Heart right ventricle (tissue), 16 donors: ENCODE measurements around the gene ZNF587. TPM values are rescaled to one million over a fixed set of nuclear protein-coding genes. Genes with fewer than 3 reads are reported as not detected.

Experiments used
- ATAC-seq, 8 donors: fragments of 200-7000 bp; cut with Tn5 transposase; one replicate each; pipeline ENCODE4 v1.9.1; 2020; ENCODE audit warnings: mild to moderate bottlenecking in 8 of 8, moderate library complexity in 8 of 8, moderate number of reproducible peaks in 1 of 8
- DNase-seq, 2 donors: peaks; one replicate each; pipeline ENCODE4 v3.0.0-alpha.2; 2020
- H3K27ac ChIP-seq, 10 donors: fragments of 200-600 bp; sonication (generic) in 2 of 10; one replicate each; pipeline versions ENCODE4 v1.5.0 to v1.8.0; 2020 to 2022; ENCODE audit warnings: mild to moderate bottlenecking in 3 of 10
- H3K27me3 ChIP-seq, 7 donors: fragments of 200-600 bp; one replicate each; pipeline ENCODE4 v1.8.0; 2021 to 2022; ENCODE audit warnings: mild to moderate bottlenecking in 2 of 7
- H3K36me3 ChIP-seq, 9 donors: fragments of 200-600 bp; sonication (generic) in 1 of 9; one replicate each; pipeline versions ENCODE4 v1.5.0 to v1.8.0; 2020 to 2022; ENCODE audit warnings: mild to moderate bottlenecking in 2 of 9
- H3K4me1 ChIP-seq, 9 donors: fragments of 200-600 bp; sonication (generic) in 1 of 9; one replicate each; pipeline versions ENCODE4 v1.5.0 to v1.8.0; 2020 to 2022; ENCODE audit warnings: mild to moderate bottlenecking in 4 of 9
- H3K4me3 ChIP-seq, 10 donors: fragments of 200-600 bp; sonication (generic) in 2 of 10; one replicate each; pipeline versions ENCODE4 v1.5.0 to v1.8.0; 2020 to 2022; ENCODE audit warnings: mild to moderate bottlenecking in 7 of 10, moderate library complexity in 2 of 10
- H3K9me3 ChIP-seq, 11 donors: fragments of 200-600 bp in 10 of 11; sonication (generic) in 2 of 11; one replicate each; pipeline versions ENCODE4 v1.5.0 to v1.8.0; 2013 to 2022; ENCODE audit warnings: mild to moderate bottlenecking in 2 of 11, control low read depth in 1 of 11, moderate library complexity in 1 of 11
- CTCF ChIP-seq, 9 donors: fragments of 200-600 bp; sonication (generic) in 2 of 9; IDR thresholded peaks; one replicate each; pipeline versions ENCODE4 v1.5.0 to v1.8.0; 2021 to 2022; ENCODE audit warnings: antibody characterized with exemption in 9 of 9, mild to moderate bottlenecking in 5 of 9, moderate library complexity in 1 of 9
- WGBS, 2 donors: extraction: QIAGEN DNeasy Blood & Tissue Kit; methylation state at CpG; one replicate each; pipeline ENCODE4 v1.1.7; 2013; ENCODE audit warnings: inconsistent platforms in 1 of 2; 5-methylcytosine and 5-hydroxymethylcytosine counted together
- intact Hi-C, 10 donors: fragments of 100-400 bp; cut with DNase I; formaldehyde crosslinking; loops; one replicate each; pipeline versions ENCODE4 v1.11.1 to v1.14.2; 2022
- polyA plus RNA-seq, 2 donors: library from polyadenylated mRNA; stranded (reverse); fragments of 200-250 nt; gene quantifications; one replicate each; pipeline ENCODE4 v1.2.3, GENCODE V29; 2013
- total RNA-seq, 10 donors: library from RNA; stranded (reverse); fragmentation: NEBNext Ultra II Directional in 3 of 10; extraction: Animal tissue kit (Norgen Biotek cat#: 25700) in 3 of 10; gene quantifications; one replicate each; pipeline versions ENCODE4 v1.2.1 to v1.2.4, GENCODE V29; 2021 to 2023
- donor health status: Arrhythmogenic right ventricular cardiomyopathy.
- donor health status: ischemic (EF 13 %, LVEDD 7.1; RV severe dilation, severe dysfunction).
- donor health status: healthy with polysubstance abuse.
- donor health status: DM: no; HTN: yes; CAD: no.
- donor health status: DM: no; HTN: no; CAD: no.
- donor health status: ischemic (EF 25% LVEDD 6.9; RV normal size, moderate dysfunction).
- donor health status: ischemic (EF 25% LVEDD 5.7; RV mildly dilated, moderate dysfunction).
- donor health status: healthy.
- donor health status: DM: yes; HTN: yes; CAD: no.
- donor health status: Ischemic cardiomyopathy.
- donor health status: ischemic (EF 35%, LVEDD 5.7; RV mildly dilated, moderate dysfunction).
- donor health status: nonischemic (EF 11% LVEDD 7.7; RV severe dilation, severe dysfunction).
- donor health status: DM: yes; HTN: yes; CAD: no.
- donor health status: PGD.
- donor health status: ischemic (EF 29% LVEDD 5.4; RV normal size, mild dysfunction).
- donor health status: nonischemic (EF 23%, LVEDD 6.1; RV moderate dilation, normal function).

The ZNF587 gene
- total and polyA plus RNA-seq, 12 donors = 4.2 to 39.1 (median 20.0) TPM

- H3K9me3 ChIP-seq = peaks cover 0 to 43% (median 0%) of the 10 kb centered on the region in 11 donors
- 89 to 90% methylated on average over 3 of the region's 3 CpGs for WGBS, 2 donors
- H3K4me1 ChIP-seq = peaks cover 0 to 20% (median 14%) of the 10 kb centered on the region in 9 donors
- ATAC-seq (no peak), DNase-seq (no peak)
- intact Hi-C loops = no loop called here
- H3K36me3 ChIP-seq = peaks cover 0 to 57% (median 25%) of the 10 kb centered on the region in 9 donors
- no peak overlapping the region for H3K27ac ChIP-seq
- no peaks in the 10 kb centered on the region for H3K27me3 ChIP-seq
- no peak for TF ChIP-seq CTCF (IDR thresholded peaks at IDR 0.05)
- H3K4me3 ChIP-seq = peak overlapping the region in 1 of 10 donors; percentile 99
Observed at GRCh38 chr19:57914531-57914930, 64.9 kb downstream of the ZNF587 start.

Other genes starting within 250 kb of the ZNF587 start
- gene ZNF530, start 250.0 kb upstream of the ZNF587 start, total RNA-seq = 1 to 10 TPM; 3.2 to 5.6 (median 4.4) TPM
- 1 to 10 TPM; 4.7 to 5.8 TPM for gene ZNF530, start 250.0 kb upstream of the ZNF587 start, polyA plus RNA-seq
- gene ZNF134, start 235.6 kb upstream of the ZNF587 start, total RNA-seq = 10 to 100 TPM in 8 of 10 donors, 1 to 10 TPM in 2; 9.5 to 18.0 (median 12.7) TPM
- gene ZNF134, start 235.6 kb upstream of the ZNF587 start, polyA plus RNA-seq = 1 to 10 TPM; 5.4 to 6.2 TPM
- 10 to 100 TPM in 6 of 10 donors, 1 to 10 TPM in 4; 9.2 to 14.1 (median 10.4) TPM for gene ZNF211, start 216.7 kb upstream of the ZNF587 start, total RNA-seq
- 10 to 100 TPM in 1 of 2 donors, 1 to 10 TPM in 1; 5.7 to 26.6 TPM for gene ZNF211, start 216.7 kb upstream of the ZNF587 start, polyA plus RNA-seq
- gene ZSCAN4, start 180.9 kb upstream of the ZNF587 start, total RNA-seq = under 1 TPM in 5 of 10 donors, not detected in 5; 0.10 to 0.57 (median 0.19) TPM
- under 1 TPM; 0.03 to 0.29 TPM for gene ZSCAN4, start 180.9 kb upstream of the ZNF587 start, polyA plus RNA-seq
- 1 to 10 TPM; 3.3 to 5.5 (median 4.1) TPM for gene ZNF551, start 167.9 kb upstream of the ZNF587 start, total RNA-seq
- gene ZNF551, start 167.9 kb upstream of the ZNF587 start, polyA plus RNA-seq = 1 to 10 TPM; 1.8 to 1.9 TPM
- 1 to 10 TPM; 2.8 to 5.7 (median 4.4) TPM for gene ZNF154, start 140.7 kb upstream of the ZNF587 start, total RNA-seq
- 1 to 10 TPM; 1.2 to 6.4 TPM for gene ZNF154, start 140.7 kb upstream of the ZNF587 start, polyA plus RNA-seq
- gene ZNF671, start 122.2 kb upstream of the ZNF587 start, total RNA-seq = 10 to 100 TPM in 1 of 10 donors, 1 to 10 TPM in 9; 5.8 to 10.4 (median 7.7) TPM
- 1 to 10 TPM; 3.9 to 6.8 TPM for gene ZNF671, start 122.2 kb upstream of the ZNF587 start, polyA plus RNA-seq
- gene ZNF776, start 103.0 kb upstream of the ZNF587 start, total RNA-seq = 10 to 100 TPM in 9 of 10 donors, 1 to 10 TPM in 1; 9.5 to 18.0 (median 13.4) TPM
- gene ZNF776, start 103.0 kb upstream of the ZNF587 start, polyA plus RNA-seq = 1 to 10 TPM; 4.1 to 6.5 TPM
- 10 to 100 TPM in 6 of 10 donors, 1 to 10 TPM in 4; 7.6 to 14.4 (median 11.0) TPM for gene ZNF586, start 80.2 kb upstream of the ZNF587 start, total RNA-seq
- 1 to 10 TPM; 6.7 to 8.8 TPM for gene ZNF586, start 80.2 kb upstream of the ZNF587 start, polyA plus RNA-seq
- 1 to 10 TPM; 1.9 to 6.6 (median 2.7) TPM for gene ZNF552, start 34.9 kb upstream of the ZNF587 start, total RNA-seq
- gene ZNF552, start 34.9 kb upstream of the ZNF587 start, polyA plus RNA-seq = 1 to 10 TPM; 1.5 to 3.9 TPM
- 1 to 10 TPM; 5.3 to 8.1 (median 7.1) TPM for gene ZNF587B, start 19.6 kb upstream of the ZNF587 start, total RNA-seq
- gene ZNF587B, start 19.6 kb upstream of the ZNF587 start, polyA plus RNA-seq = 1 to 10 TPM; 1.3 to 7.5 TPM
- gene ZNF814, start 39.2 kb downstream of the ZNF587 start, total RNA-seq = 10 to 100 TPM in 9 of 10 donors, 1 to 10 TPM in 1; 6.2 to 14.8 (median 12.6) TPM
- gene ZNF814, start 39.2 kb downstream of the ZNF587 start, polyA plus RNA-seq = 10 to 100 TPM in 1 of 2 donors, 1 to 10 TPM in 1; 8.7 to 26.1 TPM
- gene ZNF417, start 66.7 kb downstream of the ZNF587 start, total RNA-seq = 10 to 100 TPM in 5 of 10 donors, 1 to 10 TPM in 5; 6.5 to 14.0 (median 9.9) TPM
- gene ZNF417, start 66.7 kb downstream of the ZNF587 start, polyA plus RNA-seq = 1 to 10 TPM; 1.8 to 5.8 TPM
- gene ZNF418, start 85.5 kb downstream of the ZNF587 start, total RNA-seq = 10 to 100 TPM in 9 of 10 donors, 1 to 10 TPM in 1; 8.7 to 16.5 (median 12.0) TPM
- 10 to 100 TPM in 1 of 2 donors, 1 to 10 TPM in 1; 3.2 to 10.2 TPM for gene ZNF418, start 85.5 kb downstream of the ZNF587 start, polyA plus RNA-seq
- 10 to 100 TPM in 6 of 10 donors, 1 to 10 TPM in 4; 7.5 to 14.9 (median 11.4) TPM for gene ZNF256, start 97.8 kb downstream of the ZNF587 start, total RNA-seq
- 1 to 10 TPM; 4.9 to 6.3 TPM for gene ZNF256, start 97.8 kb downstream of the ZNF587 start, polyA plus RNA-seq
- 1 to 10 TPM; 1.7 to 4.3 (median 2.2) TPM for gene C19orf18, start 124.7 kb downstream of the ZNF587 start, total RNA-seq
- 10 to 100 TPM in 1 of 2 donors, under 1 TPM in 1; 0.54 to 20.7 TPM for gene C19orf18, start 124.7 kb downstream of the ZNF587 start, polyA plus RNA-seq
- 10 to 100 TPM in 8 of 10 donors, 1 to 10 TPM in 2; 9.4 to 19.1 (median 13.4) TPM for gene ZNF606, start 153.0 kb downstream of the ZNF587 start, total RNA-seq
- gene ZNF606, start 153.0 kb downstream of the ZNF587 start, polyA plus RNA-seq = 10 to 100 TPM in 1 of 2 donors, 1 to 10 TPM in 1; 4.5 to 13.5 TPM
- gene ZSCAN1, start 184.2 kb downstream of the ZNF587 start, total RNA-seq = under 1 TPM in 1 of 10 donors, not detected in 9; 0.32 TPM
- gene ZSCAN1, start 184.2 kb downstream of the ZNF587 start, polyA plus RNA-seq = under 1 TPM; 0.15 to 0.28 TPM
- 1 to 10 TPM; 2.9 to 5.0 (median 3.9) TPM for gene ZNF135, start 209.4 kb downstream of the ZNF587 start, total RNA-seq
- 10 to 100 TPM in 1 of 2 donors, 1 to 10 TPM in 1; 2.5 to 10.1 TPM for gene ZNF135, start 209.4 kb downstream of the ZNF587 start, polyA plus RNA-seq
- gene ZSCAN18, start 248.4 kb downstream of the ZNF587 start, total RNA-seq = 100 to 1,000 TPM in 1 of 10 donors, 10 to 100 TPM in 9; 59.3 to 101 (median 73.2) TPM
- 10 to 100 TPM; 56.4 to 67.9 TPM for gene ZSCAN18, start 248.4 kb downstream of the ZNF587 start, polyA plus RNA-seq